K562 (cell line): ENCODE results near the gene CALR3. TPM values are rescaled to one million over a fixed set of nuclear protein-coding genes. Genes with fewer than 3 reads are reported as not detected.

Experiments
- C11orf30 ChIP-seq: fragments of 450-650 bp; IDR thresholded peaks from 2 replicates; pipeline ENCODE4 v1.6.1; 2016; ENCODE audit warnings: low read depth, mild to moderate bottlenecking
- CEBPB ChIP-seq: fragments of 450-650 bp; IDR thresholded peaks from 2 replicates; pipeline ENCODE4 v1.6.1; 2016; ENCODE audit warnings: missing genetic modification characterization, missing compliant biosample characterization
- FOXA3 ChIP-seq, 2 experiments: fragments of 450-650 bp in 1 of 2; sonication (generic) in 1 of 2; formaldehyde crosslinking; IDR thresholded peaks in 1 of 2; conservative IDR thresholded peaks in 1 of 2; 2 replicates each; pipeline versions ENCODE4 v1.4.0 to v1.8.0; 2020 to 2022; ENCODE audit warnings: mild to moderate bottlenecking in 2 of 2, missing genetic modification reagents in 1 of 2
- JUND ChIP-seq, 2 experiments: IDR thresholded peaks; 2 replicates in 1 of 2; 3 replicates in 1 of 2; pipeline ENCODE4 v1.6.1; 2011; ENCODE audit warnings: borderline replicate concordance in 2 of 2, low read depth in 2 of 2, low read length in 2 of 2, improper control_type of control experiment in 1 of 2, missing biosample characterization in 1 of 2, missing genetic modification characterization in 1 of 2, missing genetic modification reagents in 1 of 2
- MAX ChIP-seq: sonication (generic); formaldehyde crosslinking; IDR thresholded peaks from 2 replicates; pipeline ENCODE4 v1.9.0; 2022; ENCODE audit warnings: mild to moderate bottlenecking, missing genetic modification reagents
- NR2C2 ChIP-seq, 2 experiments: fragments of 200-800 bp in 1 of 2; sonication (Bioruptor generic) in 1 of 2; sonication (generic) in 1 of 2; formaldehyde crosslinking in 1 of 2; IDR thresholded peaks; 2 replicates each; pipeline versions ENCODE4 v1.6.1 to v1.8.0; 2016 to 2022; ENCODE audit warnings: mild to moderate bottlenecking in 1 of 2, missing compliant biosample characterization in 1 of 2, missing genetic modification characterization in 1 of 2, missing genetic modification reagents in 1 of 2
- ZBTB9 ChIP-seq: fragments of 450-650 bp; formaldehyde crosslinking; IDR thresholded peaks from 2 replicates; pipeline ENCODE4 v1.4.0; 2020; ENCODE audit warnings: mild to moderate bottlenecking, moderate library complexity
- ZFP36 ChIP-seq: fragments of 150-350 bp; IDR thresholded peaks from 2 replicates; pipeline ENCODE4 v1.6.1; 2018; ENCODE audit warnings: low read length, low read depth; ENCODE audit not compliant: partially characterized antibody
- ZNF592 ChIP-seq: fragments of 450-650 bp; IDR thresholded peaks from 2 replicates; pipeline ENCODE4 v1.6.1; 2017; ENCODE audit warnings: antibody characterized with exemption, mild to moderate bottlenecking
- polyA plus RNA-seq, 8 experiments: library from polyadenylated mRNA; depleted of rRNA in 4 of 8; stranded (reverse) in 5 of 8; unstranded in 3 of 8; fragments of >200 nt; fragmentation: Nextera tagmentation in 2 of 8; fragmentation: Illumina TruSeq in 1 of 8; extraction: Ambion mirVana in 2 of 8; extraction: Trizol in 1 of 8; gene quantifications; 2 replicates each; pipeline versions ENCODE4 v1.2.1 to v1.2.3, GENCODE V29; 2011 to 2014; ENCODE audit warnings: inconsistent platforms in 1 of 8, missing spikeins in 1 of 8
- total RNA-seq, 7 experiments: library from RNA; depleted of rRNA in 6 of 7; stranded (reverse); fragments of >200 nt in 6 of 7; fragmentation: Illumina TruSeq in 2 of 7; extraction: Trizol in 2 of 7; gene quantifications; 2 replicates each; pipeline versions ENCODE4 v1.2.1 to v1.2.3, GENCODE V29; 2011 to 2021; ENCODE audit warnings: low replicate concordance in 1 of 7
- TF ChIP-seq, protein P1 (sequence below), 3 experiments: fragments of 200-800 bp in 1 of 3; fragments of 250-450 bp in 1 of 3; fragments of 450-650 bp in 1 of 3; sonication (Bioruptor Pico) in 1 of 3; sonication (Bioruptor generic) in 1 of 3; formaldehyde crosslinking in 1 of 3; IDR thresholded peaks; 2 replicates each; pipeline versions ENCODE4 v1.6.1 to v1.8.0; 2016 to 2022; ENCODE audit warnings: mild to moderate bottlenecking in 2 of 3, missing genetic modification characterization in 2 of 3, missing compliant biosample characterization in 1 of 3, moderate library complexity in 1 of 3
- TF ChIP-seq, protein P2 (sequence below): fragments of 150-350 bp; conservative IDR thresholded peaks from 2 replicates; pipeline ENCODE4 v1.6.1; 2014; ENCODE audit warnings: low read length

The CALR3 gene
- total and polyA plus RNA-seq, 9 of the 15 experiments (the other 6 are each of a cell fraction or from before 2014, with no cell fraction given) = 0.15 to 0.41 (median 0.22) TPM; not detected in 4

GRCh38 chr19:16446724-16447368 lies 49.1 kb downstream of the CALR3 start (continued):
- TF ChIP-seq ZBTB9 (CRISPR knock-in tag) = 0 out of 2 replicates have a peak, but pooled peaks have one; percentile 16
- TF ChIP-seq JUND (IDR thresholded peaks at IDR 0.05; ENCODE audit: borderline replicate concordance, low read depth, low read length) = peak; percentile 49; the same call in 1 of the 2 replicates
- TF ChIP-seq JUND (tag; IDR thresholded peaks at IDR 0.05; ENCODE audit: borderline replicate concordance, low read depth, low read length) = no peak; the same call in 2 of the 3 replicates
- peak; percentile 88 for TF ChIP-seq MAX (CRISPR knock-in tag)
- TF ChIP-seq, protein P1, sequence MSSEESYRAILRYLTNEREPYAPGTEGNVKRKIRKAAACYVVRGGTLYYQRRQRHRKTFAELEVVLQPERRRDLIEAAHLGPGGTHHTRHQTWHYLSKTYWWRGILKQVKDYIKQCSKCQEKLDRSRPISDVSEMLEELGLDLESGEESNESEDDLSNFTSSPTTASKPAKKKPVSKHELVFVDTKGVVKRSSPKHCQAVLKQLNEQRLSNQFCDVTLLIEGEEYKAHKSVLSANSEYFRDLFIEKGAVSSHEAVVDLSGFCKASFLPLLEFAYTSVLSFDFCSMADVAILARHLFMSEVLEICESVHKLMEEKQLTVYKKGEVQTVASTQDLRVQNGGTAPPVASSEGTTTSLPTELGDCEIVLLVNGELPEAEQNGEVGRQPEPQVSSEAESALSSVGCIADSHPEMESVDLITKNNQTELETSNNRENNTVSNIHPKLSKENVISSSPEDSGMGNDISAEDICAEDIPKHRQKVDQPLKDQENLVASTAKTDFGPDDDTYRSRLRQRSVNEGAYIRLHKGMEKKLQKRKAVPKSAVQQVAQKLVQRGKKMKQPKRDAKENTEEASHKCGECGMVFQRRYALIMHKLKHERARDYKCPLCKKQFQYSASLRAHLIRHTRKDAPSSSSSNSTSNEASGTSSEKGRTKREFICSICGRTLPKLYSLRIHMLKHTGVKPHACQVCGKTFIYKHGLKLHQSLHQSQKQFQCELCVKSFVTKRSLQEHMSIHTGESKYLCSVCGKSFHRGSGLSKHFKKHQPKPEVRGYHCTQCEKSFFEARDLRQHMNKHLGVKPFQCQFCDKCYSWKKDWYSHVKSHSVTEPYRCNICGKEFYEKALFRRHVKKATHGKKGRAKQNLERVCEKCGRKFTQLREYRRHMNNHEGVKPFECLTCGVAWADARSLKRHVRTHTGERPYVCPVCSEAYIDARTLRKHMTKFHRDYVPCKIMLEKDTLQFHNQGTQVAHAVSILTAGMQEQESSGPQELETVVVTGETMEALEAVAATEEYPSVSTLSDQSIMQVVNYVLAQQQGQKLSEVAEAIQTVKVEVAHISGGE (CRISPR knock-in tag; IDR thresholded peaks at IDR 0.05) = 0 out of 6 replicates have a peak, but pooled peaks of 1 of the 3 experiments have one; percentile 23
- peak; percentile 68; the same call in 1 of the 2 replicates for TF ChIP-seq ZNF592
- peak; percentile 99 for TF ChIP-seq CEBPB (tag)
- TF ChIP-seq, protein P2, sequence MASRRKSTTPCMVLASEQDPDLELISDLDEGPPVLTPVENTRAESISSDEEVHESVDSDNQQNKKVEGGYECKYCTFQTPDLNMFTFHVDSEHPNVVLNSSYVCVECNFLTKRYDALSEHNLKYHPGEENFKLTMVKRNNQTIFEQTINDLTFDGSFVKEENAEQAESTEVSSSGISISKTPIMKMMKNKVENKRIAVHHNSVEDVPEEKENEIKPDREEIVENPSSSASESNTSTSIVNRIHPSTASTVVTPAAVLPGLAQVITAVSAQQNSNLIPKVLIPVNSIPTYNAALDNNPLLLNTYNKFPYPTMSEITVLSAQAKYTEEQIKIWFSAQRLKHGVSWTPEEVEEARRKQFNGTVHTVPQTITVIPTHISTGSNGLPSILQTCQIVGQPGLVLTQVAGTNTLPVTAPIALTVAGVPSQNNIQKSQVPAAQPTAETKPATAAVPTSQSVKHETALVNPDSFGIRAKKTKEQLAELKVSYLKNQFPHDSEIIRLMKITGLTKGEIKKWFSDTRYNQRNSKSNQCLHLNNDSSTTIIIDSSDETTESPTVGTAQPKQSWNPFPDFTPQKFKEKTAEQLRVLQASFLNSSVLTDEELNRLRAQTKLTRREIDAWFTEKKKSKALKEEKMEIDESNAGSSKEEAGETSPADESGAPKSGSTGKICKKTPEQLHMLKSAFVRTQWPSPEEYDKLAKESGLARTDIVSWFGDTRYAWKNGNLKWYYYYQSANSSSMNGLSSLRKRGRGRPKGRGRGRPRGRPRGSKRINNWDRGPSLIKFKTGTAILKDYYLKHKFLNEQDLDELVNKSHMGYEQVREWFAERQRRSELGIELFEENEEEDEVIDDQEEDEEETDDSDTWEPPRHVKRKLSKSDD = no peak
- TF ChIP-seq FOXA3 (CRISPR knock-in tag; conservative IDR thresholded peaks at IDR 0.05 in 1 of 2, IDR thresholded peaks at IDR 0.05 in 1 of 2) = 0 out of 4 replicates have a peak, but pooled peaks of 1 of the 2 experiments have one; percentile 50
- no peak for TF ChIP-seq C11orf30
- no peak for TF ChIP-seq NR2C2 (CRISPR knock-in tag; IDR thresholded peaks at IDR 0.05)
- peak; percentile 37; the same call in 1 of the 2 replicates for TF ChIP-seq NR2C2 (tag; IDR thresholded peaks at IDR 0.05)
- TF ChIP-seq ZFP36 = peak; percentile 31
